HG02840 (cell line): Measurements from ENCODE around the gene LRIG1.

Experiments
- ATAC-seq: cut with Tn5 transposase; IDR thresholded peaks from one replicate; pipeline ENCODE4 v1.9.1; 2021; ENCODE audit warnings: mild to moderate bottlenecking, moderate library complexity, moderate number of reproducible peaks; ENCODE audit not compliant: unreplicated experiment, low FRiP score

Gene LRIG1

DNA sequence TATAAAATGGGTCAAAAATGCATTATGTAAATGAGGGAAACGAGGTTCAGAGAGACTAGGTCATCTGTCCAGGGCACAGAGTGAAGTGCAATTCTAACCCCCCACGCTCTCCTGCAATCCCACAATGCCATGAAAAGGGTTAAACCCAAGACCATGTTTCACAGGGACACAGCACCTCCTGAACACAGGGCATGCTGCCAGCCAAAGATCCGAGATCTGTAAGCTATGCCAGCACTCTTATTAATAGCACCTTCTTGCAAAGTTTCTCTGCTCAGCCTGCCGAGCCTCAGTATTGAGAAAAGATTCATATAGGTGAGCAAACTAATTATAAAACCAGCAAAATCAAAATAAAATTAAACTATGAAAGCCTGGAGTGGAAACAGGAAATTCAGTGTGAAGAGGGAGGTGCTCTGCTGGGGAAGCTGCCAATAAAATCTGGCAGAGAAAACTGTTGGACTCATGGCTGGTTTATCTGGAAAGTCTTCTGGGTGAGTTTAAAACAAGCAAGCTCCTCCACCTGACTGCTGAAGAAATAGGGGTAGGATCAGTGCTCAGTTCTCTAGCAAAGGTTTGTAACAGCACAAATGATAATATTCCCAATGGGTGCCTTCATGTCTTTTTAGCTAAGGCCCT lies 50.3 kb downstream of the LRIG1 start:
- ATAC-seq, result no peak

DNA sequence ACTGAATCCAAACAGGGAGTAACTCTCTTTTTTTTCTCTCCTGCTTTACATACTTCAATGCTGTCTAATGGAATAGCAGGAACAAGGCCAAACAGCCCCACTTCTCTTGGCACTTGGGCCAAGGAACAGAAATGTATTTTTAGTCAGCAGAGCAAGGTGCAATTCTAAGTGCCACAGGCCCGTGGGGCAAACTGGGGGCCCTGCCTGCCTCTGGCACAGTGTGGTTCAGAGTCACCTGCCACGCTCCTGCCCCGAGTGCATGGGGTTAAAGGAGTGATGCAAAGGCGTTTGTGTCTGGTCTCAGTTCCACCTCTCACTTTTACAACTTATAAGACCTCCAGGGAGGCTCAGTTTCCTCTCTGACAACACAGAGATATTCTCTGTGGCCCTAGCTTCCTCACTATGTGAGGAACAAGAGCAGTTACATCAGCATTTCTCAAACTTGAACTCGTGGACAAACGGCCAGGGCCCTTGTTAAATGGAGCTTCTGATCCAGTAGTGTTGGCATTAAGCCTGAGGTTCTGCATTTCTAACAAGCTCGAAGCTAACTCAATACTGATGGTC lies 51.3 kb downstream of the LRIG1 start:
- no peak for ATAC-seq

DNA sequence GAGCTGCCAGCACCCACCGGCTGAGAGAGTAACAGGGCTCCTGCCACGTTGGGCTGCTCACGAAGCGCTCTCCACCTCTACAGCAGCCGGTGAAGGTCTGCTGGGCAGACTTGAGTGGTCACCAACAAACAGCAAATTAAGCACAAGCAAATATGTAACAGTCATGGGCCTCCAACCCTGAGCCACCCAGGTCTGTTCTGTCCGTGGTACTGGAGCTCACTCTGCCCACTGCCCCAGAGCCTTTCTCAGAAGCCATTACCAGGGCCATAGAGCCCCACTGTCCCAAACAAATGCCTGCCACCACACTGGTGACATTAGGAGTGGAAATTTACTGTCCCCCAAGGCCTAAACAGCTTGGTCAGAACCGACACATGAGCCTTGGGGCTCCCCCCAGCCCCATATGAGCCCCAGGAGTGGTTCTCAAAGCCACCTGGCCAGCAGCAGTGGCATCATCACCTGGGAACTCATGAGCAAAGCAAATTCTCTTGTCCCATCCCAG lies 56.6 kb downstream of the LRIG1 start:
- ATAC-seq, result no peak

DNA sequence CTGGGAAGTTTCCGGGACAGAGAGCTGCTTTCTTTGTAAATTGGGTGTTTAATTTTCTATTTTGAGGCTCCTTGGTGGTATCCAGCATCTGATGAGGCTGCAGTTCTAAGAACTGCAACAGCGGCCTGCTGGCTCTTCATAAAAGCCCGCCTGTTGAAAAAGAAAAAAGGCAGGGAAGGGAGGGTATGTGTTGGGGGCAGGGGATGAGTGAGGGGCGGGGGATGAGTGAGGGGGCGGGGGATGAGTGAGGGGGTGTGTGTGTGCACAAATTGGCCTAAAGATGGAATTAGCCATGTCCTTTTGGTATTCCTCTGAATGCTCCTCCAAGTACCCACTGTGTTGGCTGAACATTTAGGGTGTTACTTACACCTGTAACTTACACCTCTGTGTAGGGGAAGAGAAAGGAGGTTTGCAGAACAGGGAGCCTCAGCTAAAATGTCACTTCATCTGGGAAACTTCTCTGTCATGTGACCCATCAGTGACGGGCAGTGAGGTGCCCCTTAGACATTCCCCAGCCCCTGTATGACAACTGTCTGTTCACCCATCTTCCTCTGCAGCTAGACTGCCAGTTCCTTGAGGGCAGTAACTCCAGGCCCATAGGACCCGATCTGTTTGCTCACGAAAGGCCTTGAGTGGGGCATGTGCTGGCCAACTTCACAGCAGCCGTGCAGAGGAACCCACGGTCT lies 57.6 kb downstream of the LRIG1 start:
- no peak for ATAC-seq

DNA sequence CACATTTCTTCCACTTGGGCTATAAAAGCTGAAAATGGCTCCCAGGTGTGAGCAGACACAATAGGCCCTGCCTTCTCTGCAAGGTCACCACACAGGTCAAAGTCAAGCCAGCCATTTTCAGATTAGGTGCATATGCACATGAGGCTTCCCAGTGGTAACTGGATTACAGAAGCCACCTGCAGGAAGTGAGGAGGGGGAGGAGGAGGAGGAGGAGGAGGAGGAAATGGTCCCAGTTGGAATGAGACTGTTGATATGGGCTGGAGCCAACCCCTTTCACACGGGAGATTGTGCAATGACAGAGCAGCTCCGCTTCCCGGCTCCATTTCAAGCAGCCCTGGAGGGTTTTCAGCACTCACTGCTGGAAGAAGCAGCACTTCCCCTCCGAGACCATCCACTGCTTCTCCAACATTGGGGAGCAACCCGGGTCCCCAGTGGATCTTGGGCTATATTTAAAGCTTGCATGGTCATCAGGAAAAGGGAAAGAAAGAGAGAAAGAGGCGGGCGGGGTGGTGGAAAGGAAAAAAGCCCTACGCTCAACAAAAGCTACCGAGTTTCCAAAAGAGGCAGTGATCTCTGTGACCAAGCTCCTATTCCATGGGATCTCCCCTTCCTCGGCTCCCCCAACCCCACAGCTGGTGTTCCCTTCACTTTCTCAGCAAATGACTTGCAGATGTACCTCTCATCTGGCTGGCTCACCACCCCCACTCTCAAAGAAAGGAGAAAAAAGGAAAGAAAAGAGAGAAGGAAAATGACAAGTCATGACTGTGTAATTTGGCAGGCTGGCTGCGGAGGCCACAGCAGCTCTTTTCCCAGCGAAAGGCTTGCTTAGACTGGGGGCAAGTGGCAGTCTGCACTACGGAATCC lies 58.3 kb downstream of the LRIG1 start:
- no peak for ATAC-seq

DNA sequence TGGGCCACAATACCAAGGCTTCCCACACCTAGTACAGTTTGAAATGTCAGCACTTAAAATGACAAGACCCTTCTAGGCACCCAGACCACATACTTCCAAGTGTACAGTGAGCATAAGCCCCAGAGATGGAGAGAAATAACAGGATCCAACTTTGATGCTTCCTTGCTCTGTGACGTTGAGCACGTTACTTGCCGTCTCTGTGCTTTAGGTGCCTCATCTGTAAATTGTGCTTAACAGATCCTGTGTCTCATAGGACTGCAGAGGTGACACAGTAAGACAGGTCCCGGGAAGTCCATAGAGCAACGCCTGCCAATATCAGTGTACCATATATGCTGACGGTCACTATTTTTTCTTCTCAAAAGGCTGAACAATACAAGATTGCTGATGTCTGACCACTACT lies 59.1 kb downstream of the LRIG1 start:
- no peak for ATAC-seq

DNA sequence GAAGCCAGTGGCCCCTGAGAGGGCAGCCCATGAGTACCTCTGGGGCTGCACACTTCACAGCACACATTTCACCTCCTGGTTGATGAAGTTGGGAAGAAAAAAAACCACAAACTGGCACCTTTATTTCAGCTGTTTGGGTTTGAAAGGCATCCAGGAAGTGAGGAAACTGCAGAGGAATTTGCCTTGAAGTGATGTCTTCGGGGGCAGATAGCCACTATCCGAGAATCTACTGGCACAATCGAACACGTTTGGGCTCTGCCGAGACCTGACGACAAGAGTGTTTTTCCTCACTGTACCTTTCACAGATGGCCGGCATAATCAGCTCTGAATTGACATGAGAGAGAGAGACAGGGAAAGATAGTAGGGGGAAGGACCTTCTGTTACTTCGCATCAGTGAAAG lies 59.7 kb downstream of the LRIG1 start:
- ATAC-seq, result no peak

DNA sequence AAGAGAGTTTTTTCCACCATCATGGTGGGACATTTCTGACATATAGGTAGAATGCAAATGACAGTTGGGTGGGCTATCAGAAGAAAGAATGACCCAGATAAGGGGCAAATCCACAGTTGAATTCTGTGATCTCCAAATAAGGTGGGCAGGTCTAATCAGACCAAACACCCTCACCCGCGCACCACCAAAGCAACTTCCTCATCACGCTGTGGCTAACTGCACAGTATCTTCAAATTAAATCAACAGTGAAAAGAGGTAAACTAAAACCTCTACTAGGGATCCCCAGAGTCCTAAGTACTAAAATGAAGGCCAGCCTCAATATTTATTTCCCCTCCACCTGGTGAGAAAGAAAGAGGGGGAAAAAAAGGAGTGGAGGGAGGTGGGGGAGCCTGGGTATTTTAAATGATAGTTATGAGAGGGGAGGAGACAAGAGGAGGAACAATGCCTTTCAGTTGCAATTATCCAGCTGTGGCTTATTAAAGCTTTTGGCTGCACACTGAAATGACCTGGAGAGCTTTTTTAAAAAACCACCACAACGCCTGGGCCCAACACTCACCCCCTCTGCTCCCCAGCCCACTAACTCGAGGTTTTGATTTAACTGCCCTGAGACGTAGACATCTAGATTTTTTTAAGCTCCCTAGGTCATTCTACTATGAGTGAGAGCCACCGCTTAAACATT lies 61.0 kb downstream of the LRIG1 start:
- no peak for ATAC-seq

DNA sequence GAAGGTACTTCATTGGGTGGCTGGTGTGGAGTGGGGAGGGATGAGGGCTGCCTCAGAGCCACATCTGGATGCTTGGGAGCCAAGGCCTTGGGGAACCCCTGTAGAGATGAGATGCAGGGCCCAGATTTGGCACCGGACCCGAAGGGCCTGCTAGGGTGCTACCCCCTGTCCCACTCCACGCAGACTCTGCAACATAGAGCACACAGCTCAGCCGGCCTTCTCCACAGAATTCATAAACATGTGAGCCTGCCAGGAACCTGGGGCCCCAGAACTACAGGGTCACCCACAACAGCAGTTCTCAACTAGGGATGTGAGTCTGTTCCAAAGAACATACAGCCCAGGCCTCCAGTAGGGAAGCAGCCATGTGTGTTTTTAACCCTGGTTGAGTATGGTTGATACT lies 62.8 kb downstream of the LRIG1 start:
- ATAC-seq, result no peak

DNA sequence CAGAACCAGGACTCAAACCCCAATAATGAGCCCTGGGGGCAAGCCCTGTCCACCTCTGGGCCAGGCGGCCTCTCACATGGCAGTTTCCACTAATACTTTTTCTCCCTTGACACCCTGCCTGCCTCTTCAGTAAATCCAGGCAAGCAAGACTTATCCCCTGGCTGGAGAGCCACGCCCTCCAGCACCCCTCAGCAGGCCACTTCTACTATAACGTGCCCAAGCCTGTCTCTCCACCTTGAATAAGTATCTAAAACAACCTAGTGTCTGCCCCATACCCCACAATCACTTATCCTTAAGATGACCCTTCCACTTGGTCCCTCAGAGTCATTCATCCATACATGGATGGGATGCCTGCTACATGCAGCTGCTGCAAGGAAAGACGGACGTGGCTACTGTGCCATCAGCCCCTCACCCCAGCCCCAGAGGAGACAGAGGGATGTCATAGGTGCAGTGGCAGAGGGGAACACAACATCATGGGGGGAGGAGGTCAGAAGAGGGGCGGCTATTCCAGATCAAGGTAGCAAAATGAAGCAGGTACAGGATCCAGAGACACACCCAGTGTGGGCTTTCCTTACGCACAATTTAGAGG lies 63.4 kb downstream of the LRIG1 start:
- ATAC-seq, result no peak

DNA sequence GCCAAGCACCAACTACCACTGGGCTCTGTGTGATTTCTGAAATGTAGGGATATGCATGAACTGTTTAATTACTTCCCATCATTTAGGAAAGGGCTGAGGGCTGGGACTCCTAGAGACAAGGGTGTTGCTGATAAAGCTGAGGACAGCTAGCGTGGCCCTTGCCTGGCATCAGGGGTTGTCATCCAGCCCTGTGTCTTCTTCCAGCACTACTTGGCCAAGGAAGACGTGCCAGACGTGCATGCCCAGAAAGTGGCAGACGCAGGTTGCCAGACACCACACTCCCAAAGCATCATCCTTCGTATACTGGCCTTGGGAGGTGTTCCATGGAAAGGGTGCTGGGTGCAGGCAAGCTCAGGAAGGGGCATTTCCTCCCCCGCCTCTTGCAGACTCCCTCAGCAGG lies 64.8 kb downstream of the LRIG1 start:
- no peak for ATAC-seq

DNA sequence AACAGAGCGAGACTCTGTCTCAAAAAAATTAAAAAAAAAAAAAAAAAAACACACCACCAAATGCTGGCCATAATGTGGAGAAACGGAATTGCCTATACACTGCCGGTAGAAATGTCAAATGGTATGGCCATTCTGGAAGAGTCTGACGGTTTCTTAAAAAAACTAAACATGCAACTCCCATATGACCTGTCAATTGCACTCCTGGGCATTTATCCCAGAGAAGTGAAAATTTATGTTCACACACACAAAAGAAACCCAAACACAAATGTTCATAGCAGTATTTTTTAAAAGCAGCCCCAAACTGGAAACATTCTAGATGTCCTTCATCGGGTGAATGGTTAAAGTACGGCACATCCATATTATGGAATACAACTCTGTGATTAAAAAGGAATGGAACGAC lies 66.1 kb downstream of the LRIG1 start:
- no peak for ATAC-seq

DNA sequence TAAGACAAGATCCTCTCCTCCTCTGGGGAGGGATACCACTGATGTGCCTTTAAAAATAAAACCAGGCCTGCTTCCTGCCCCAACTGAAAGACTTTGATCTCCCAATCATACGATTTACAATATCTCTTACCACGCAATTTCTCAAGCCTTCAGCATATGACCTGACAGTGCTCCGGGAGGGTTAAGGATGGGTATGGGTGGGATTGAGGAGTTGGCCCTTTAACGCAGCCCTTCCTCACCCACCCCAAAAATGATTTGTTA lies 67.4 kb downstream of the LRIG1 start:
- ATAC-seq, result no peak

DNA sequence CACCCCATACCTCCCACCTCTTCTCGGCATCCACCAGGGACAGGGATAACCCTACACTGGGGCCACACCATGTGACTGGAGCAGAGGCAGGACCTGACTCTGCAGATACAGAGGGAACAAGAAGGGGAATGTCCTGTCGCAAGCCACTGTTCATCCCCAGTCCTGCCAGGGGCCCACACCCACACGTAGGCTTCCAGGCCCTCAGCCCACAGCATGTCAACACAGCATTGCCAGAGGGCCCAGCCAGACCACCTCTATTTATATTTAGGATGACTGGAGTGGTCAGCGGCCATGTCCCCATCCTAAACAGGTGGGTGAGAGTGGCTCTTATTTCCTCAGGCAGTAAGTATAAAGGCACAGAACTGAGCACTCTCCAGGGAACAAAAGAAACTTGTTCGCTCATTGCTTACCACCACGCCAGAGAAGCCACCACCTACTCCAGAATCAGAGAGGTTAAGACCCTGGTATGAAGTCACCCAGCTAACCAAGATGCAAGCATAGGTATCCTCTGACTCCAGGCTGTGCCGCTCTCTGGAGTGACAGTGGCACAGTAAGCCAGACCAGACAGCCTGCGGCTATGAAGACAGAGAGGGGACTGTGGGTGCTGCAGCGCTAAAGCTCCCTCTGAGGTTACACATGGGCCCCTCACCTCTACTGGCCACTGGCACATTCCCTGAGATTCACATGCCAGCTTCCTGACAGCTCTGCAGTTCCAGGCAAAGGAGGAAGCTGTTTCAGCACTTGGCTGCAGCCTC lies 67.9 kb downstream of the LRIG1 start:
- no peak for ATAC-seq

DNA sequence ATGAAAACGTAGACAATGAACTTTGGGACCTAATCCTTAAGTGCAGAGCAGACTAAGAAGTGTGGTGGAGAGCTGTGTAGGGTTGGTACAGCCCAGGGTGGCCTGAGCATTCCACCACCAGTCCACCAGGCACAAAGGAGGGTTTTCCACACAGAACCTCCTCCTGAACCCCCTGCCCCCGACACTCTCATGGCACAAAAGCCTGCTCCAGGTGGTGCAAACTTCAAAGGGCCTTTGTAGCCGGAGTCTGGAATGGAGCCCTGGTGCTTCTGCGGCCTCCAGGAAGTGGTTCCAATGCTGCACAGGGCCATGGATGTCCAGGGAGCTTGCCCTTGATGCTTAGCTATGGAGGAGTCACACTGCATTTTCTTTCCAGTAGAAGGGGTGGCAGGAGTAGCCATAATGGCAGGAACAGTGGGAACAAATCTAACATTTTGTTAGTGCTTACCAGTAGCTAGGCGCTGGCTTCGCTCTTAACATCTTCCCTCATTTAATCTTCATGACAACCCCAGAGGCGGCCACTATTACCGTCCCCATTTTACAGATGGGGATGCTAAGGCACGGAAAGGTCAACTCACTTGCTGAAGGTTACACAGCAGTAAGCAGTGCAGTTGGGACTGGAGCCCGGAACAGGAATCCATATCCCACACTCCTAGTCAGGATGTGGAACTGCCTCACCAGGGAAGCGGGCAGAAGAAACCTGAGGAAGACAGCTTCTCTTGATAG lies 68.6 kb downstream of the LRIG1 start:
- ATAC-seq, result no peak

DNA sequence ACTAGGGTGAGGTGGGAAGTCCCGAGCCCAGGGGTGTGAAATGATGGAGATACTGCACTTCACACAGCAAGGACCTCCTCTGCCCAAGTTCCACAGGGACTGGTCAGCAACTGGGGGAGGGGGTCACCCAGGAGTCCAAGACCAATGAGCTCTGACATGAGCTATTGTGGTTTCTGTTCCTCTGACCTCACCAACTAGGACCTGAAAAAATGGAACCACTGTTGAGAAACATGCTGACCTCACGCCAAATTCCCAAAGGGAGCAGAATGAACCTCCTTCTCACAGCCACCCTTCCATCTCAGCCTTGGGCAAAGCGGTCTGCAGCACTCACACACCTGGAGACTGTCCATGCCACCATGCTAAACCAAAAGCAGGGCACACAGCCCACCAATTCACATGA lies 69.3 kb downstream of the LRIG1 start:
- ATAC-seq, result no peak

DNA sequence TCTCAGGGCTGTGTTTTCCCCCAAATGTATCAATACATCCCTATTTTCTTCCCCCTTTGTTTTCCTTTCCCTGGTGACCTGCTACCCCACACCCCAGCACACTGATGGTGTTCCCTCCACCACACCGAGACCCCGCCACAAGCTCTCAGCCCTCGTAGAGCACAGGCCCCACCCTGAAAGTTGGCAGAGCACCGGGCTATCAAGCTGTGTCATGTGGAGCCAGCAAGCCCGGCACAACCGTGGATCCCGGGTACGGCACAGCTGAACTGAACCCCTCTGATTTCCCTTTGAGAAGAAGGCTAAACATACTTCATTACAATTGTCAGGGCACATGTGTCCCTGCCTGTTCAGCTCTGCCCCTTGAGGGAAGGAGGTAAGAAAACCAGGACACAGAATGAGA lies 69.9 kb downstream of the LRIG1 start:
- ATAC-seq, result no peak

DNA sequence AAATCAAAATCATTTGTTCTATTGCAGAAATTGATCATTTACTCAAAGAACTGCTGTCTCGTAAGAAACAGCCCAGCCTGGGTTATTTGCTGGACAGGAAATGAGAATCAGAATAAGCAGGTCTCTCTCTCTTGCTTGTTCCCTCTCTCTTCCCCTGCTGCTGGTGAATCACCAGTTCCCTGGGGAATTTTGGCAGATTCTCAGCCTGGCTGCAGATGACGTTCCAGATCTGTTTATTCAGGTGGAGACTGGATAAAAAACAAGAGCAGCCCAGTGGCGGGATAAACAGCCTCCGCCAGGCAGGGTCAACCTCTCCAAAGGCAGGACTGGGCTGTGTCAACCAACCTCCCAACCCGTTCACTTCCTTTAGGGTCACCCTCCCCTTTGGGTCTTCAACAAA lies 72.1 kb downstream of the LRIG1 start:
- ATAC-seq, result no peak

DNA sequence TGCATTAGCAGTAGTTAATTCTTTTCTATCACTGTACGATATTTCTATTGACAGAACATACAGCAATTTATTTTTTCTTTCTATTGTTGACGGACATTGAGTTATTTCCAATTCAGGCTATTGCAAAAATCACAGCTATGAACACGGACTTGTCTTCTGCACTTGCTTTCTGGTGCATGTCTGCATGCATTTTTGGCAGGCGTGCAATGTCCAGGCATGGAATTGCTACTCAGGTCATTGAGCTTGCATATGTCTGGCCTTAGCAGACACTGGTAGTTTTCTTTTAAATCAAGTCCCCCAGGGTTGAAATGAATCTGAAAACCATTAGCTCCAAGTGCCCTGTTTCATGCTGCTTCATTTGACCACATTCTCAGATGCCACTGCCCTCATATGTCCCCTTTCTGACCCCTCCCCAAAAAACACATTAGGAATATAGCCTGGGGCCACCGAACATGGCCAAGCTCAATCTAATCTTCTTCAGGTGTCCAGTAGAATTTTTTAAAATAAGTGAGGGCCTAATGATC lies 72.8 kb downstream of the LRIG1 start:
- ATAC-seq, result no peak
